ENCODE results near the gene CFAP47.

GRCh38 chrX:36364262-36364661 is 444.7 kb downstream of the CFAP47 start:
- TF ChIP-seq, protein P1, sequence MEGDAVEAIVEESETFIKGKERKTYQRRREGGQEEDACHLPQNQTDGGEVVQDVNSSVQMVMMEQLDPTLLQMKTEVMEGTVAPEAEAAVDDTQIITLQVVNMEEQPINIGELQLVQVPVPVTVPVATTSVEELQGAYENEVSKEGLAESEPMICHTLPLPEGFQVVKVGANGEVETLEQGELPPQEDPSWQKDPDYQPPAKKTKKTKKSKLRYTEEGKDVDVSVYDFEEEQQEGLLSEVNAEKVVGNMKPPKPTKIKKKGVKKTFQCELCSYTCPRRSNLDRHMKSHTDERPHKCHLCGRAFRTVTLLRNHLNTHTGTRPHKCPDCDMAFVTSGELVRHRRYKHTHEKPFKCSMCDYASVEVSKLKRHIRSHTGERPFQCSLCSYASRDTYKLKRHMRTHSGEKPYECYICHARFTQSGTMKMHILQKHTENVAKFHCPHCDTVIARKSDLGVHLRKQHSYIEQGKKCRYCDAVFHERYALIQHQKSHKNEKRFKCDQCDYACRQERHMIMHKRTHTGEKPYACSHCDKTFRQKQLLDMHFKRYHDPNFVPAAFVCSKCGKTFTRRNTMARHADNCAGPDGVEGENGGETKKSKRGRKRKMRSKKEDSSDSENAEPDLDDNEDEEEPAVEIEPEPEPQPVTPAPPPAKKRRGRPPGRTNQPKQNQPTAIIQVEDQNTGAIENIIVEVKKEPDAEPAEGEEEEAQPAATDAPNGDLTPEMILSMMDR (IDR thresholded peaks at IDR 0.05) = no peak
- TF ChIP-seq POLR2A (IDR thresholded peaks at IDR 0.05) = no peak
